A549 (cell line): ENCODE results near the gene NUCKS1.

ENCODE experiments used
- CEBPB ChIP-seq, 2 experiments: fragments of >200 bp in 1 of 2; sonication (Bioruptor Twin) in 1 of 2; formaldehyde crosslinking in 1 of 2; IDR thresholded peaks; 2 replicates each; pipeline ENCODE4 v1.6.1; 2012 to 2016
- CHD4 ChIP-seq: fragments of 200-600 bp; sonication (generic); IDR thresholded peaks from 2 replicates; pipeline ENCODE4 v1.6.1; 2016; ENCODE audit warnings: antibody characterized with exemption, mild to moderate bottlenecking, borderline replicate concordance
- POLR2A ChIP-seq: IDR thresholded peaks from 2 replicates; pipeline ENCODE4 v1.6.1; 2012; ENCODE audit warnings: mild to moderate bottlenecking, low read length
- TF ChIP-seq, protein P1 (sequence below): fragments of >200 bp; sonication (Bioruptor Twin); formaldehyde crosslinking; IDR thresholded peaks from 3 replicates; pipeline ENCODE4 v1.5.1; 2016
- TF ChIP-seq, protein P2 (sequence below): fragments of 200-600 bp; sonication (generic); IDR thresholded peaks from 2 replicates; pipeline ENCODE4 v1.6.1; 2016; ENCODE audit warnings: antibody characterized with exemption, mild to moderate bottlenecking, moderate library complexity
- TF ChIP-seq, protein P3 (sequence below): IDR thresholded peaks from 2 replicates; pipeline ENCODE4 v1.6.1; 2012

DNA sequence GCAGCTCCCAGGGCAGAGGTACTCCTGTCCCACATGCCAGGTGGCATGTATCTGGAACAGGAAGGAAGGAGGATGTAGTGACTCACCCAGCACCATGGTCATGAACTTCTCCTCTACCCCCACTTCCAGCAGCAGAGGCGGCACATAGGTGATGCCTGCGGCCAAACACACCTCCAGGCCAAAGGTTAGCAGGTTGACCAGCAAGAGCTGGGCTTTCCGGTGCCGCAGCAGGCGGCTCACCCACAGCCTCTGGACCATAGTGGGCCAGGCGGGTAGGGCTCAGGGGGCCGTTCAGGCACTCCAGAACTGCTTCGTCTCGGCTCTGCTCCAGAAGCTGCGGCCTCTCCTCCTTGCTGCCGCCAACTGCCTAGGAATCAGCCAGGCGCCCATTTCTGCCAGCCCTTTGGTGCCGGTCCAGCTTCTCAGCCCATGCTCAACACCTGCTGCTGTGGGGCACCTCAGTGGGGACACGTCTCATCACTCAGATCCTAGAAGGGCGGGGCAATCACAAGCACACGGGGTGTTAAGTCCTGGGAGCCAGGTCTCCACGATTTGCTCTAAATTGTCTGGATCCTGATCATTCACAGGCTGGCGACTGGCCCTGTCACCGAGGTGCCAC, 85.5 kb downstream of the NUCKS1 start:
- TF ChIP-seq CHD4: no peak
- TF ChIP-seq, protein P1, sequence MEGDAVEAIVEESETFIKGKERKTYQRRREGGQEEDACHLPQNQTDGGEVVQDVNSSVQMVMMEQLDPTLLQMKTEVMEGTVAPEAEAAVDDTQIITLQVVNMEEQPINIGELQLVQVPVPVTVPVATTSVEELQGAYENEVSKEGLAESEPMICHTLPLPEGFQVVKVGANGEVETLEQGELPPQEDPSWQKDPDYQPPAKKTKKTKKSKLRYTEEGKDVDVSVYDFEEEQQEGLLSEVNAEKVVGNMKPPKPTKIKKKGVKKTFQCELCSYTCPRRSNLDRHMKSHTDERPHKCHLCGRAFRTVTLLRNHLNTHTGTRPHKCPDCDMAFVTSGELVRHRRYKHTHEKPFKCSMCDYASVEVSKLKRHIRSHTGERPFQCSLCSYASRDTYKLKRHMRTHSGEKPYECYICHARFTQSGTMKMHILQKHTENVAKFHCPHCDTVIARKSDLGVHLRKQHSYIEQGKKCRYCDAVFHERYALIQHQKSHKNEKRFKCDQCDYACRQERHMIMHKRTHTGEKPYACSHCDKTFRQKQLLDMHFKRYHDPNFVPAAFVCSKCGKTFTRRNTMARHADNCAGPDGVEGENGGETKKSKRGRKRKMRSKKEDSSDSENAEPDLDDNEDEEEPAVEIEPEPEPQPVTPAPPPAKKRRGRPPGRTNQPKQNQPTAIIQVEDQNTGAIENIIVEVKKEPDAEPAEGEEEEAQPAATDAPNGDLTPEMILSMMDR: no peak
- no peak for TF ChIP-seq POLR2A
- TF ChIP-seq, protein P2, sequence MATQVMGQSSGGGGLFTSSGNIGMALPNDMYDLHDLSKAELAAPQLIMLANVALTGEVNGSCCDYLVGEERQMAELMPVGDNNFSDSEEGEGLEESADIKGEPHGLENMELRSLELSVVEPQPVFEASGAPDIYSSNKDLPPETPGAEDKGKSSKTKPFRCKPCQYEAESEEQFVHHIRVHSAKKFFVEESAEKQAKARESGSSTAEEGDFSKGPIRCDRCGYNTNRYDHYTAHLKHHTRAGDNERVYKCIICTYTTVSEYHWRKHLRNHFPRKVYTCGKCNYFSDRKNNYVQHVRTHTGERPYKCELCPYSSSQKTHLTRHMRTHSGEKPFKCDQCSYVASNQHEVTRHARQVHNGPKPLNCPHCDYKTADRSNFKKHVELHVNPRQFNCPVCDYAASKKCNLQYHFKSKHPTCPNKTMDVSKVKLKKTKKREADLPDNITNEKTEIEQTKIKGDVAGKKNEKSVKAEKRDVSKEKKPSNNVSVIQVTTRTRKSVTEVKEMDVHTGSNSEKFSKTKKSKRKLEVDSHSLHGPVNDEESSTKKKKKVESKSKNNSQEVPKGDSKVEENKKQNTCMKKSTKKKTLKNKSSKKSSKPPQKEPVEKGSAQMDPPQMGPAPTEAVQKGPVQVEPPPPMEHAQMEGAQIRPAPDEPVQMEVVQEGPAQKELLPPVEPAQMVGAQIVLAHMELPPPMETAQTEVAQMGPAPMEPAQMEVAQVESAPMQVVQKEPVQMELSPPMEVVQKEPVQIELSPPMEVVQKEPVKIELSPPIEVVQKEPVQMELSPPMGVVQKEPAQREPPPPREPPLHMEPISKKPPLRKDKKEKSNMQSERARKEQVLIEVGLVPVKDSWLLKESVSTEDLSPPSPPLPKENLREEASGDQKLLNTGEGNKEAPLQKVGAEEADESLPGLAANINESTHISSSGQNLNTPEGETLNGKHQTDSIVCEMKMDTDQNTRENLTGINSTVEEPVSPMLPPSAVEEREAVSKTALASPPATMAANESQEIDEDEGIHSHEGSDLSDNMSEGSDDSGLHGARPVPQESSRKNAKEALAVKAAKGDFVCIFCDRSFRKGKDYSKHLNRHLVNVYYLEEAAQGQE: no peak
- TF ChIP-seq, protein P3, sequence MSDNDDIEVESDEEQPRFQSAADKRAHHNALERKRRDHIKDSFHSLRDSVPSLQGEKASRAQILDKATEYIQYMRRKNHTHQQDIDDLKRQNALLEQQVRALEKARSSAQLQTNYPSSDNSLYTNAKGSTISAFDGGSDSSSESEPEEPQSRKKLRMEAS: no peak
- TF ChIP-seq CEBPB (IDR thresholded peaks at IDR 0.05): no peak
